ENCODE results near the gene APLNR.
A peak's percentile ranks its signal among the peaks of the same experiment; 100 is the strongest.

APLNR gene

DNA sequence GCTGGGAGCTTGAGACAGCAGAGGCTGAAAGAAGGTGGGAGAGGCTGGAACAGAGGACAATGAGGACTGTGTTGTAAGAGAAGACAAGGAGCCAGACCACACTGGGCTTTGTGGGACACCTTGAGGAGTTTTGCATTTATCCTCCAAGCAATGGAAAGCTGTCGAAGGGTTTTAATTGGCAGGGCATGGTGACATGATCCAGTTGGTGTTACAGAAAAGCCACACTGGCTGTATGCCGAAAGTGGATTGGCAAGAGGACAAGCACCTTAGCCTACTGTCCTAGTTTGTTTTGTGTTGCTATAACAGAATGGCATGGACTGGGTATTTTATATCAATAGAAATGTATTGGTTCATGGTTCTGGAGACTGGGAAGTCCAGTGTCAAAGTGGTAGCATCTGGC lies 14.0 kb upstream of the APLNR start:
- DNase-seq = no peak

DNA sequence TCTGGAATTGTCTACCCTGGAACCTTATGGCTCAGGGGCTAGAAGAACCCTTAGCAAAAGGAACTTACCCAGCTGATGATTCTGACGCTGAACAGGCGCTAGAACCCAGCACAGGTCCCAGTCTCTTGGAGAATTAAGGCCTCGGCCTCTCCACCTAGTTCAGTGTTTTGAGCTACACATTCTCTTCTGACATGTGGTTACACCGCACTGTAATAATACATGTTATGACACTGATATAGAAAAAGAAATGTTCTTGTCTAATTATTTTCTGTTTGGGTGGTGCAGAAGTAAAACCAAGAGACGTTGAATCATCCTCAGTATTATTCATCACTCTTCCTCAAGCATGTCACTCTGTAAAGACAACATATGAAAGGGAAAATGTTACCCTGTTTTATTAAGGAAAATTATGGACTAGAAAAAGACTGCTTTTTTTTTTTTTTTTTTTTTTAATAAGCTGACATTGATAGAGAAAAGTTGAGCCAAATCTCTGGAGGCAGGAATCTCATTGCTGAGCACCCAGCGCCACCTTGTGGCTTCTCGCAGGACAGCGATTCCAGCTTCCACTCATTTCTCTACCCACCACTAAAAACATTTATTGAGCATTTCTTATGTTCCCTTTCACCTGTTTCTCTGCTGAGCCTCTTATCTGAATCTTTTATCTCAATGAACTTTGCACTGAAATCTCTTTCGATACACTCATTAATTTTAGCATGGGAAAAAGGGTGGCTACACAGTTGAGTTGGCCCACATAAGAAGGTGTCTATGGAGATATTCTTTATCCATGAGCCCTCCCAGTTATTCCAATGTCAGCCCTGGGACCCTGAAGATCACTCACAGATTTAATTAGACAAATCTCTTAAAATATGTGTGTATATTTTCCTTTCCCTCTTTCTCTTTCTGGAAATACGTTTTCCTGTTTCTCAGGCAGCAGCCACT lies 12.6 kb upstream of the APLNR start:
- DNase-seq = no peak

DNA sequence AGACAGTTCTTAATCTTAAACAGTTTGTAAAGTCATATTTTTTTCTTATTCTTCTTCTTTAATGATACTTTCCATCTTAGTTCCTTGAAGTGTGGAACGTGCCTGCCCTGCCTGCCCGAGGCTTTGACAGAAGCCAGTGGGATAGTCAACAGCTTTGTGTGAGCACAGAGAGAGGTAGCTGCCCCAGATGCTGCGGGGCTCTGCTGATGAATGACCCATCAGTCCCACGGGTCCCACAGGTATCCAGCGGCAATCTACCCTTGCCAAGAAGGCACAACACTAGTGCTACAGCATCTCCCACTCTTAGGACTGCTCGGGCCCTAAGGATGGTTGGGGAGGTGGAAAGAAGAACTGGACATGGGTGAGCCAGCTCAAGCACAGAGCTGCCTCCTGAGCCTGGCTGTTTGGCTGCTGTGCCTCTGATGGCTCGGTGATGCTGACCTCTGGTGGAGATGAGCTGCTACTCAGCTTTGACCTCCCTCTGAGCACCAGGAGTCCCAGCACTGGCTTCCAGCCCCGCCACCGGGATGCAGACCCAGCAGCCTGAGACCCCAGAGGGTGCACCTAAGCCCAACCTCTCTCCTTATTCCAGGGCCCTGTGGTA lies 11.8 kb upstream of the APLNR start:
- peak; percentile 57 for DNase-seq

DNA sequence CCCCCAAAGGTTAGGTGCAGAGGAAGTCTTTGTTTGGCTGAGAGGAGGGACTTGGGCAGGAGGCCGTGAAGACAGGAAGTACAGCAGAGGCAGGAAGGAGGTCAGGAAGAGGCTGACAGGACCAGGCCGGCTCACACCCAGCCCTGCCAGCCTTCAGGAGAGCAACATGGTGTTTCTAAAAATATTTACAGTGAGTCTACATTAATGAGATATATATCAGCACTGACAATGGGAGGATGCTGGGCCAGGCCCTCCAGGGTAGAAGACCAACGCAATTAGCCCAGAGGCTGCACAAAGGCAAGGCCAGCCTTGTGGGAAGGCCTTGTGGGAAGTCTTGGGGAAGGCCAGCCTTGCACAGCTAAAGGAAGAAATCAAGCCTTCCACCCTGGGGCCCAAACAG lies 7.9 kb upstream of the APLNR start:
- no peak for DNase-seq

DNA sequence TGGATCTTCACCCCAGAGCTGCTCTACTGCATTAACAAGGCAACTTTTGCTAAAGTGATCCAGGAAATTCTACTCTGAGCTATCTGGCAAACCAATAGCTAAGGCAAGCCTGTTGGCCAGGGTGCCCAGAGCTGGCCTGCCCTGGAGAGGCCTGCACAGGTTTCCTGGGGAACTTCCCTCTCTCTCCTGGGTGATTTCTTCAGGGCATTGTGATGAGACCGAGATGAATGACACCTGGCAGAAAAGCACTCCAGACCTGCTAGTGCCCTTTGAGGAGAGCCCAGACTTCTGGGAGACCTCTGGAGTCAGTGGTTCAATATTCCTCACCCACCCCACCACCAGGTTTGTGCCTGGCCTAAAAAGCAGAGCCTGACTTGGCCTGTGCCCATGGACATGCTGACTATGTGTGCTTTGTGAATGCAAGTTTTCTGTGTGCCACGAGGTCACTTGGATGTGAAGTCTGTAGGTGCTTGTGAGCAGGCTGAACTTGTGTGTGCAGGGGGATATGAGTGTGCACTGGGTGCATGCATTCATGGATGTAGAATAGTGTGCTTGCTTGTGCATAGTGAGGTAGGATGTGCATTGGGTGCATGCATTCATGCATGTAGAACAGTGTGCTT lies 4.4 kb upstream of the APLNR start:
- no peak for DNase-seq

DNA sequence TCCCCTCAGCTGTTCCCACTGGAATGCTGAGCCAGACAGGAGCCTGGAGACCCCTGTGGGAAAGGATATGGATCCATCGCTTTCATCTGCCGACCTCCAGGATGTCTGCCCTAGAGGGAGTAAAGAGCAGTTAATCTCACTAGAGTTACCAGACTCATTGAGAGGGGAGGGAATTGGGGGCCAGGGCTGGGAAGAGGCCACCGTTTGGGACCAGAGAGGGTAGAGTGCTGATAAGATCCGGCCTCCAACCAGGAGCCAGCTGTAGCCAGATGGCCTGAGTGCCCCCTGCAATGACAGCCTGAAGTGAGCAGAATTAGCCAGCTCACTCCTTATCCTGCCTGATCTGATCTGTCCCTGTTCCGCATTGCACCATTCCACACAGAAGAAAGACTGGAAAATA lies 3.7 kb upstream of the APLNR start:
- DNase-seq = no peak

DNA sequence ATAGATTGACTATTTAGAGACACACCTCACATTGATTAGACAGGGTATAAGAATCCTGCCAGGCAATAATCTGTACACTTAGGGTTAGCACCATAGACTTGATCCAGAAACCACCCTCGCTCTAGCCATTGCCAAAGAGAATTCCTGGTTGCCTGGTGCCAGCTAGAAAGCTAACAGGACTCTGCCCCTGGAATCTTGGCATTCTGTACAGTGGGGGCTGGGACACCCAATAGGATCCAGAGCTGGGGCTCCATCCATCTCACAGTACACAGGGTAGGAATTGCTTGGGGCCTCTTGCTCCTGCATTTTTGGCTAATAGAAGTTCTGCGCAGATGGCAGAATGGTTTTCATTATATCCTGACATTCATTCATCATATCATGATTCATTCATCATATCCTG lies 3.0 kb upstream of the APLNR start:
- DNase-seq = no peak

DNA sequence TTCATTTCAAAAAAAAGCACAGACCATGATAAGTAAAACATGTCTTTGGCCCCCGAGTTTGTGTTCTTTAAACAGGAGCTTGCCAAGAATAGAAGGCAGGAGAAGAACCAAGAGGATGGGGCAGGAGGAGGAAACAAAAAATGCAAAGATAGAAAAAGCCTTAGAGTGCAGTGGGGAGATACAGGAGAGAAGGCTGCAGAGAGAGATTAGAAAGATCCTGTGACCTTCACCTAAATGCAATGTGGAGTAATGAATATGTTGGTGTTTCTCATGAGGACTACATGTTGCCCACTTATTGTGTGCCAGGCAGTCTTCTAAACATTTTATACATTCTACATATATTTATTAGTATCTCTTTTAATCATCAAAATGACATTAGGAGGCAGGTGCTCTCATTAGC lies 2.3 kb upstream of the APLNR start:
- no peak for DNase-seq

DNA sequence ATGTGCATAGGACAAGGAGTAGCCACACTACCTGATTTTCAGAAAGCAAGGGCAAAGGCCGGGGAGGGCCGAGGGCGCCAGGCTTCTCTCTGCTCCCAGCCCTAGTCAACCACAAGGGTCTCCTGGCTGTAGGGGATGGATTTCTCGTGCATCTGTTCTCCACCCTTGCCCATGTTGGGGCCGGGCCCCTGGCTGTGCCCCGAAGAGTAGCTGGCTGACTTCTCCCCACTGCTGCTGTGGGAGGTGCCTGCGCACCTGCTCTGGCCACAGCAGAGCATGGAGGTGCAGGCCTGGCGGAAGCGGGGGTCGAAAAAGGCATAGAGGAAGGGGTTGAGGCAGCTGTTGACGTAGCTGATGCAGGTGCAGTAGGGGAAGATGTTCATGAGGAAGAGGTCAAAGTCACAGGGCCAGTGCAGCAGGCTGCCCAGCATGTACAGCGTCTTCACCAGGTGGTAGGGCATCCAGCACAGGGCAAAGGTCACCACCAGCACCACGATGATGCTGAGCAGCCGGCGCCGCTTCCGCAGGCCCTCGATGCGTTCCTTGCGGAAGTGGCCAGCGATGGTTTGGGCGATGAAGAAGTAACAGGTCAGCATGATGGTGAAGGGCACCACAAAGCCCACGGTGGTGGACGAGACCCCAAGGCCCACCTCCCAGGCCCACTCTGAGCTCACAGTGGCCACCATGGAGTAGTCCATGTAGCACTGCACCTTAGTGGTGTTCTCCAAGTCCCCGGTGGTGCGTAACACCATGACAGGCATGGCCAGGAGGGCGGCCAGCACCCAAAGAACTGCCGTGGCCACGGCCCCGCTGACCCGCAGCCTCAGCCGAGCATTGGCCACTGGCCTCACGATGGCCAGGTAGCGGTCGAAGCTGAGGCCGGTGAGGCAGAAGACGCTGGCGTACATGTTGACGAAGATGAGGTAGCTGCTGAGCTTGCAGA lies 1.0 kb downstream of the APLNR start:
- no peak for DNase-seq

DNA sequence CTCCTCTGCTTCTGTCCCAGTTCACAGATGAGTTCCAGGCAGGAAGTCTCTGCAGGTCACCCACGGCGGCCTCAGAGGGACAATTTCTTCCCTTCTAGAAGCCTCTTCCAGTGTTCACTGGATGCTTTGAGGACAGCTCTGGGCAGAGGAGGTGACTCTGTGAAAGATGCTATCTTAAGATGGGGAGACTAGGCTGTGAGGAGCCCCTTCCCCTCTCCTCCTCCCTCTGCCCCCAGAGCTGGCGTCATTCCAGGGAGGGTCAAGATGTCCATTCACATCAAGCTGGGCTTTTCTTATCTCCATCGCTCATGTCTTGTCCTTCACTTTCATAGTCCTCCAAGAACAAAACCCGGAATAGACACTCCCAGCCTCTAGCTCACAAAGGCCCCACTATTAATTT lies 3.3 kb downstream of the APLNR start:
- DNase-seq = no peak

DNA sequence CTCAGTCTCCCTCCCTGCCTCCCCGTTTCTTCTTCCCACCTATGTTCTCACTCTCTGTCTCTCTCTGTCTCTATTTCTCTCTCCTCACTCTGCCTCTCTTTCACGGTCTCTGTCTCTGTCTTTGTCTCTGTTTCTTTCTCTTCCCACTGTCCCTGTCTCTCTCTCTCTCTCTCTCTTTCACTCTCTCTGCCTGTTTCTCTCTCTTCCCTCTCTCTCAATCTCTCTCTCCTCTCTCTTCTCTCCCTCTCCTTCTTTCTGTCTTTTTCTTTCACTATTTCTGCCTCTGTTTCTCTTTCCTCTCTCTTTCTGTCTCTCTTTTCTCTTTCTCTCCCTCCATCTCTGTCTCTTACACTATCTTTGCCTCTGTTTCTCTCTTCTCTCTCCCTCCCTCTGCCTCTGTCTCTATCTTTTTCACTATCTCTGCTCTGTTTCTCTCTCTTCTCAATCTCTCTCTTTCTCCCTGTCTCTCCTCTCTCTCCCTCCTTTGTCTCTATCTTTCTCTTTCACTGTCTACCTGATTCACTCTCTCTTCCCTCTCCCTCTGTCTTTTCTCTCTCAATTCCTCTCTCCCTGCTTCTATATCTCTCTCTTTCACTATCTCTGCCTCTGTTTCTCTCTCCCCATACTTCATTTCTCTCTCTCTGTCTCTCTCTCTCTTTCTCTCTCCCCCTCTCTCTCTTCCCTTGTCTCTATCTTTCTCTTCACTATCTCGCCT lies 5.4 kb downstream of the APLNR start:
- no peak for DNase-seq

DNA sequence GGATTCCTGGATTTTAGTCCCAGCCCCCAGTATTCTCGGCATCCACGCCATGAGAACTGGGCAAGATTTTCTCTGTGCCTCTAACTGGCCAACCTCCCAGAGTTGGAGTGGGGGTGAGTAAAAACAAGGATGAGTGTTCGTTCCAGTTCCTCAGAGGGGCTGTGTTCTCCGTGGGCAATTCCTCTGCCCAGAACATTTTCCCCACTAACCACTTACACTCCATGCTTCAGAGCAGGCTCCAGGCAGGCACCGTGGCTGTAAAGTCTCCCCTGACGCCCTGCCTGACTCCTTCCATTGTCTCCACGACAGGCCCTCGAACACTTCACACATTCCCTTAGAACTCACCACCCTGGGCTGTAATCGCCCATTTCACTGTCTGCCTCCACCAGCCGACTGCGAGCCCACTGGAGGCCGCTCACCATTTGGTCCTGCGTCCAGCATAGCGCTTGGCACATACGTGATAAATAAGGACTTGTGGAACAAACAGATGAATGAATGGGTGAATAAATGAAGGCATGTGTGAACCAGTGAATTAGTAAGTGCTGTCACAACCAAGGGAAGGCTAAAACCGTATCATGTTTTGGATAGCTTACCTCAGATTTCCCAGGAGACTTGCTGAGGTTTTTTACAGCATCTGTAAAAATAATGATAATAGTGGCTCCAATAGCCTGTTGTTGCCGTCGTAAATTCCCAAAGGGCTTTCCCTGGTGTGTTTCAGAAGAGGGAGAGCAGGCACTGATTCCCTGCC lies 6.1 kb downstream of the APLNR start:
- DNase-seq = no peak

DNA sequence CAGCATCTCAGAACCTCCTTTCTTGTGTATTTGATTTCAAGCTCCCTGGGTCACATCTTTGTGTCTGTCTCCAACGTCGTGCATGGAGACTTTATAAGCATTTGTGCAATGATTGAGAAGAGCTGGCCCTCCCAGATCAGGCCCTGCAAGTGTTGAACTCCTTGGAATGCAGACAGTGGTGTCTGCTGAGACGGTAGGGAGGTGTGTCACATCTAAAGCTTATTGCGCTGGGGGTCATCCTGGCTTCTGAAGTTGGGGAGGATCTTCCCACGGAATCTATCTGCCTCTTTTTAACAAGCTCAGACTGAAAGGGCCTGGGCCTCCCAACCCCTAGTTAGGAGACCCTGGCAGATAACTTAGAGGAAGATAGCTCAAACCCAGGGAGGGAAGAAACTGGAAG lies 6.7 kb downstream of the APLNR start:
- DNase-seq = no peak

DNA sequence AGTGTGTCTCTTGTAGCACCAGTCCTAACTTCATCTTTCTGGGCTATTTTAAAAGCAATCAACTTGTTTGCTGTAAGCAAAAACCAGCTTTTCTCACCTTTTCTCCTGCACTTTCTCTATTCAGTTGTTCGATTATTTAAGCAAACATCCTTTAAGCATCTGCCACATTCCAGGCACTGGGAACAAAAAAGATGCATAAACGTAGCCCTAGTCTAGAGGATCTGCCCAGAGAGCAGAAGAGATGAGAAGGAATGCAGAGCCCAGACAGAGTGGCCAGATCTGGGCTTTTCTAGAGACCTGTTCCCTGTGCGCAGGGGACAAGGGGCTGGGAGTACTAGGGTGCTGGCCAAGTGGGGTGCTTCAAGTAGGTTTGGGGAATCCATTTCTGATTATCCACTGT lies 8.4 kb downstream of the APLNR start:
- DNase-seq = no peak

DNA sequence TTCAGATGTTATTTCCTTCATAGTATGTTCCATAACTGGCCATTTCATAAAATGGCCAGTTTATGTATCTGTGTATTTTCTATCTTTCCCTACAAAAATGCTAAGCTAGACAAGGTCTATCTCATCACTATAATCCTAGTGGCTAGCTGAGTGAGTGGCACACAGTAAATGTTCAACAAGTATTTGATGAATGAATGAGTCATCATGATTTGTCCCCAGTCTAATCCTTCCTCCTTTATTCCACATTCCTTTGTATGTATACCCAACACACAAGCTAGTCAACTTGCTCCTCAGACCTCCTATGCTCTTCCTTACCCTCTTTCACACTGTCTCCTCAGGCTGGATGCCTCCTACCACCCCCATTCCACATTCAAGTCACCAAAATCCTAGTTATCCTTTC lies 12.5 kb downstream of the APLNR start:
- no peak for DNase-seq

DNA sequence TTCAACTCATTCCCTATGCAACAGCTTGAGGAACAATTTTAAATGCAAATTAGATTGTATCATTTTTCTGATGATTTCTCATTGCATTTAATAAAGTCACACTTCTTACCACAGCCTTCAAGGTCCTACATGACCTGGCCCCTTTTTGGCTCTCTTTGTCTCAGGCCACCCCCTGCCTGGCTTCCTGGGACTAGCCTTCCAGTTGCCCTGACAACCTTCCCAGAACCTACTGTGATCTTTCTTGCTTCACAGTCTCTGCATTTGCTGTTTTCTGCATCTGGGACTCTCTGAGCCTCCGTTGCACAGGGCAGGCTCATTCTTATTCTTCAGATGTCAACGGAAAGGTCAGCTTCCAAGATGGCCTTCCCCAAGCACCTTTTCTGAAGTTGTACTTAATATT lies 12.9 kb downstream of the APLNR start:
- DNase-seq = no peak

DNA sequence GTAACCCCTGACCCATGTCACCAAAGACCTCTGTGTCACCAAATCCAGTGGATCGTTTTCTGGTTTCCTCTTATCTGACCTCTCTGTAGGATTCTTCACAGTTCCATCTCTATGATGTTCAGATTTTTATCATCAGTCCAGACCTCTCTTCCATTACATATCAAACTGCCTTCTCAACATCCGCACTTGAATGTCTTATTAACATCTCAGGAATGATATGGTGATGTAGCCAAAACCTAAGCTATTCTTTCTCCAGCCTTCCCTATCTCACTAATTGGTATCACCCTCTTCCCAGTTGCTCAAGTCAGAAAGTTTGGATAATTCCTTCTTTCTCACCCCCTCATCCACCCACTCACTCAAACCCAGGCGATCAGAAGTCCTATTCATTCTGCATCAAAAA lies 13.4 kb downstream of the APLNR start:
- no peak for DNase-seq

DNA sequence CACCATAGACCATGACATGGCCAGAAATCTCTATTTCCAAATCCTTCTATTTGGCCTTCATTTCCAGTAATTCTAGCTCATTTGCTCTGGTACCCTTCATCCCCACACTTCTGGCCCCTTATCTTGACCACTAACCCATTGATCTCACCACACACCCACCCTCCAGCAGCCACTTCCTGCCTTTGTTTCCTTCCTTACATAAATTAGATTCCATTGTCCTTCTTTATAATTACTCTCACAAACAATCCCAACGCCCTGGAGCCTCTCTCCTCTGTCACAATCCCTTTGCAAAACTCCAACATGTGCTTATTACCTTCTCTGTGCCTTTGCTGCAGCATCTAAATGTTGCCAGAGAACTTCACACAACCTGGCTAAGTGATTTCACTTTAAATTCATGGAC lies 14.8 kb downstream of the APLNR start:
- DNase-seq = no peak

DNA sequence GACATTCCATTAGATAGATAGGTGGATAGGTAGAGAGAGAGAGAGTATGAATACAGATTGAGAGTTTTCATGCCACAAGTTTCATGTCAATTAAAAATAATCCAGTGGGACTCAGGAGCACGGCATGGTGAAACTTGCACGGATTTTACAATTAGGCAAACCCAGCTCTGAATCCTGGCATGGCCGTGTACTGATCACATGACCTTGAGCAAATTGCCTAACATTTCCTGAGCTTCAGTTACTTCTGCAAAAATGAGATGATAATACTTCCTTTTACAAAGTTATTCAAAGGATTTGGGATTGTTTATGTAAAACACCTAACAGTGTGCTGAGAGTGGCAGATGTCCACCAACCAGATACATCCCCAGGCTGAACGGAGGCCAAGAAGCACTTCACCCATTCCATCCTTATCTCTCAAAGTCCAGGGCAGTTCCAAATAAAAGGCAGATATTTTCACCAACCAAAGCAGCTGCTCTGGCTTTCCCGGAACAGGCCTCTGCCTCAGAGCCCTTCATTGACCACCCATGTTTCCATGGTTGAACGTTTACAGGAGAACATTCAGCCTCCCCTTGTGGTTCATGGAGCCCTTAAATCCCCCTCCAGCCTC lies 17.9 kb downstream of the APLNR start:
- no peak for DNase-seq

DNA sequence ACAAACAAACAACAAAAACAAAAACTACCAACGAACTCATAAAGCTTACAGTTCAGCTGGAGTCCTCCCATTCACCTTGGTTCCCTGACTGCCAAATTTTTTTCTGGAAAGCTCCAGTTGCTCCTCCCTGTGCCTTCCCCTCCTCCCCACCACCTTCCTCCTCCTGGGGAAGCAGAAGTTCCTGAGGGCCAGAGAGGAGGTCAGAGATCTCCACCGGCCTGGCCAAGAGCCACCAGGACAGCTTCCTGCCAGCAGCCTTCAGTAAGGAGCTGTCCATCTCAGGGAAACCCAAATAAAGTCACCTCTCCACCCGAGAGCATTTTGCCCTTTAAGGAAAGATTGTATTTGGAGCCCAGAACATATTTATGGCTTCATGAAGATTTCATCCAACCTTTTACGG lies 20.0 kb downstream of the APLNR start:
- no peak for DNase-seq

DNA sequence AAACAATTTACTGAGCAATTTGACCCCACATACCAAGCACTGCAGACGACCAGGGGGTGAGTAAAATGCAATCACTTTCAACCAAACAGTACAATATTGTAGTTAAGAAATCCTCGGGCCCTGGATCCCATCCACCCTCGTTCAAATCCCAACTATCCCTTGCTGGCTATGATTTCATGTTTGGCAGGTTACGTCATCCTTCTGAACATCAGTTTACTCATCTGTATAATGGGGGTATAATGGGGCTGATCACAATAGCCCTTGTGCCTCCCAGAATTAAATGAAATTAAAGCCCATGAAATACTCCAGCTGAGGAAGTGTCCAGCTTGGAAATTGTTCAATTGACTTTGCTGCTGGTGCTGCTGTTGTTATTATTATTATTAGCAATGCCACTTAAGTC lies 20.6 kb downstream of the APLNR start:
- DNase-seq = no peak

All from NCI-H748 treated with DMSO at 0.1 percent for 48 hours (cell line).